NCI-H146 (cell line): ENCODE measurements around the gene SPRN.
"Not testable (repeated sequence)": the region's sequence is repeated elsewhere in the genome, so short reads cannot be mapped to it uniquely, and the experiment has no call there.

ENCODE experiments used
- DNase-seq: peaks from one replicate; lab custom pipeline; 2025; lab: John Stamatoyannopoulos, UW

SPRN gene

GRCh38 chr10:133384071-133384470 is 40.4 kb downstream of the SPRN start:
- DNase-seq = no peak

GRCh38 chr10:133383551-133383950 is 40.9 kb downstream of the SPRN start:
- DNase-seq = no peak

GRCh38 chr10:133381036-133381435 is 43.4 kb downstream of the SPRN start:
- DNase-seq = no peak

GRCh38 chr10:133379801-133380666 is 44.4 kb downstream of the SPRN start:
- DNase-seq = no peak

GRCh38 chr10:133379152-133379800 is 45.1 kb downstream of the SPRN start, which contains the start of gene PAOX:
Gene PAOX (plus strand): TSS chr10:133379262. CDS start chr10:133379317, 55 bp downstream.
- peak; percentile 68 for DNase-seq

GRCh38 chr10:133378251-133379096 is 46.0 kb downstream of the SPRN start:
- peak; percentile 44 for DNase-seq

GRCh38 chr10:133377818-133378250 is 46.6 kb downstream of the SPRN start:
- DNase-seq = no peak

- DNase-seq = no peak
Measured at GRCh38 chr10:133377025-133377817, 47.2 kb downstream of the SPRN start.

GRCh38 chr10:133376183-133376582 is 48.2 kb downstream of the SPRN start:
- DNase-seq = not testable (repeated sequence)

- no peak for DNase-seq
Measured at GRCh38 chr10:133375357-133376115, 48.9 kb downstream of the SPRN start.

GRCh38 chr10:133373174-133374090 is 51.0 kb downstream of the SPRN start, which contains the start of gene ECHS1:
Gene ECHS1 (minus strand): TSS chr10:133373354. CDS start chr10:133373333, 21 bp downstream.
- peak; percentile 95 for DNase-seq

- no peak for DNase-seq
Measured at GRCh38 chr10:133372507-133372906, 51.9 kb downstream of the SPRN start.
